ENCODE results near the gene NPC2.

GRCh38 chr14:74476107-74476506 is 17.0 kb downstream of the NPC2 start:
- TF ChIP-seq CTCF (conservative IDR thresholded peaks at IDR 0.05) (no peak), ZFX (IDR thresholded peaks at IDR 0.05) (no peak)
